ENCODE measurements around the gene BMPR1B.
"Not testable (repeated sequence)": the region's sequence is repeated elsewhere in the genome, so short reads cannot be mapped to it uniquely, and the experiment has no call there.

The BMPR1B gene

DNA sequence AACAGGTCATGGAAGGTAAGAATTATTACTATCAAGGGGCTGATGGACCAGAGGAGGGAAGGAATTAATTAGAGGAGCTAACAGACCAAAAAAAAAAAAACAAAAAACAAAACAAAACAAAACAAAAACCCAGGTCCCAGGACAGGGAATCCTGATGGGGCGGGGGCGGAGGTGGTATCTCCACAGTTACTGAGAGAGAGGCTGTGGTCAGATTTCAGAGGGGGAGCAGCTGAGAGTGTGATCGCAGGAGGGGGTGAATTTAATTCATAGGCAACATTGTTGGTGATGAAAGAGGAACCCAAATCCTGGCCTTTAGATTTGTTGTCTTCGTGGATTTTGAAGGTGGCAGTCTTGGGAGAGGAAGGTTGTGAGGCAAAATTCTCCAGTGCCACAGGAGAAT lies 401.6 kb downstream of the BMPR1B start:
- Histone ChIP-seq H3K4me1 (peaks cover 12 to 27% (median 21%) of the 10 kb centered on the region in 10 experiments; a peak in 18 of 20 replicates), H4K20me1 (no peaks in the 10 kb centered on the region), H3K4me3 (no peak overlapping the region), H3K27me3 (no peaks in the 10 kb centered on the region), H3K27ac (no peak overlapping the region), H3K36me3 (no peaks in the 10 kb centered on the region), H3K9me3 (replicated peaks in 1 of 11) (no peaks in the 10 kb centered on the region), H3K4me2 (no peak overlapping the region), H3K9ac (no peak overlapping the region)
- no peak for TF ChIP-seq Cebpa-rat (IDR thresholded peaks at IDR 0.05)

DNA sequence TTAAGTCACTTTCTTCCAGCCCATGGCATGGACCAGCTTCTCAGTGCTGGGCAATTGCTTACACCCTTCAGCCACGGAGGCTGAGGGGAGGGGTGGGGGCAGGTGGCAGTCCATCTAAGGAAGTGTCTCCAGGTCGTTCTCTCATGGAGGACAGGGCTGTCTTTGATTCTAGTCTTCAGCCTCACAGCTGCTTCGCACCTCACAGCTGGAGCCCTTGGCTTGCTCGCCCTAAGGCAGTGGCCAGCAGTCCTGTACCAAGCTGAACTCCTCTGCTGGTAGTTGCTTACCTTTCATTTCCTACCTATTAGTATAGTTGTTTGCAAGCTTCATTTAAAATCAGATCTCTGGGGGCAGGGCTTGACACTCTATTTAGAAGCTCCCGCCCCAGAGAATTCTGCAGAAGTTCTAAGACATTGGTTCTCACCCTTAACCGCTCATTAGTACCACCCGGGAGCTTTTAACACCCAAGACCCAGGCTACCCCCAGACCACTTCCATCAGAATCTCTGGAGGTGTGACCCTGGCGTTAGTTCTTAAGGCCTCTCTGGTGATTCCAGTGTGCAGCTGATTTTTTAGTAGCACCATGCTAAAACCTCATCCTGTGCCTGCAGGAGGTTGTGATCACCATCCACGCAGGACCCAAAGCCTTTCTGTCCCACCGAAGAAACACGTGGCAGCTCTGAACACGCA lies 404.2 kb downstream of the BMPR1B start:
- no peaks in the 10 kb centered on the region for H3K36me3 ChIP-seq
- H3K9ac ChIP-seq, result no peak overlapping the region
- TF ChIP-seq Cebpa-rat (IDR thresholded peaks at IDR 0.05), result no peak
- H3K4me1 ChIP-seq, result peaks cover 0 to 9% (median 1%) of the 10 kb centered on the region in 10 experiments; a peak in 9 of 20 replicates
- H4K20me1 ChIP-seq, result no peaks in the 10 kb centered on the region
- H3K9me3 ChIP-seq (replicated peaks in 1 of 11), result no peaks in the 10 kb centered on the region
- H3K4me2 ChIP-seq, result no peak overlapping the region
- H3K27me3 ChIP-seq, result no peaks in the 10 kb centered on the region
- no peak overlapping the region for H3K27ac ChIP-seq
- no peak overlapping the region for H3K4me3 ChIP-seq

DNA sequence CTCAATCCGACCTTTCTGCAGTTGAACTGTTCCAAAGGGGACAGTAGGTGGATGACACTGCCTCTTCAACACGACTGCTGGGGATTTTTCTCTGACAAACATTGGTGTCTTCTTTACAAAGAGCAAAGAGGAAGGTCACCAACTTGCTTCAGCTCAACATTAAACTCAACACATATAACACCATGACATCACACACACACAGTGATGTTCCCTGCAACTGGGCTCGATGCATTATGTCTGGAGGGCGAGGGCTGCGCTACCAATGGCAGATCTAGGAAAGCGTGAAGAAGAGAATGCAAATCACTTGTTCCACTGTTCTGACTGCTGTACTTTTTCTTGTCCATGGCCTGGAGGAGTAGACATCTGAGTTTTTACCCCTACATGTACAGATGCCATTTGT lies 405.1 kb downstream of the BMPR1B start:
- Histone ChIP-seq H3K36me3 (no peaks in the 10 kb centered on the region), H3K27me3 (no peaks in the 10 kb centered on the region), H3K4me2 (no peak overlapping the region), H3K27ac (no peak overlapping the region), H3K4me3 (no peak overlapping the region), H4K20me1 (no peaks in the 10 kb centered on the region), H3K9me3 (replicated peaks in 1 of 11) (no peaks in the 10 kb centered on the region), H3K4me1 (peaks cover 0 to 17% (median 7%) of the 10 kb centered on the region in 10 experiments; a peak in 6 of 20 replicates), H3K9ac (no peak overlapping the region)
- TF ChIP-seq Cebpa-rat (IDR thresholded peaks at IDR 0.05), result no peak

DNA sequence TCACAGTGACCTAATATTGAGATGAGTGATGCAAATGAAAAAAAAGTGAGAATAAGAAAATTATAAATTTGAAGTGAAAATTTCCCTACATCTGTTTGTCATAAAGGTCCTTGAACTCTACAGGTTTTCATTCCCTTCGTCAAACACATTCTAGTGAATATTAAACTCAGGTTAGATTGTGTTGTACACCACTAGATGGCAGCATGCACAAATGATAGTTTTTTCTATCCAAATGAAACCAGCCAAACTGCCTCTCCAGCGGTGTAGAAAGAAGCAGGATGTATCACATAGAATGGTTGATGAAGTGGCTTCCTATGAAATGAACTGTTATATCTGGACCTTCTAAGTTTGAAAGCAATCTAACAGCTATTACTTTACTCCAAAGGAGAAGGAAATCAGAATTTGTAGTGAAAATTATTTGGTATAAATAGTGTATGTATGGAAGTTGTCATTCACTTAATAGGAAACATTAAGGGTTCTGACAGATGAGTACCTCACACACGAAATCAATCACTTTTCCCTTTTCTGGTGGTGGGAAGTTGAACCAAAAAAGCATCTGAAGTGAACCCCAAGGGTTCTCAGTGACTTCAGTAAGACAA lies 408.3 kb downstream of the BMPR1B start:
- Histone ChIP-seq H3K4me1 (peaks cover 0 to 15% (median 7%) of the 10 kb centered on the region in 10 experiments; a peak in 6 of 20 replicates), H4K20me1 (no peaks in the 10 kb centered on the region), H3K4me3 (no peak overlapping the region), H3K9ac (no peak overlapping the region), H3K27me3 (no peaks in the 10 kb centered on the region), H3K4me2 (no peak overlapping the region), H3K27ac (no peak overlapping the region), H3K9me3 (replicated peaks in 1 of 11) (no peaks in the 10 kb centered on the region), H3K36me3 (no peaks in the 10 kb centered on the region)
- no peak for TF ChIP-seq Cebpa-rat (IDR thresholded peaks at IDR 0.05)

DNA sequence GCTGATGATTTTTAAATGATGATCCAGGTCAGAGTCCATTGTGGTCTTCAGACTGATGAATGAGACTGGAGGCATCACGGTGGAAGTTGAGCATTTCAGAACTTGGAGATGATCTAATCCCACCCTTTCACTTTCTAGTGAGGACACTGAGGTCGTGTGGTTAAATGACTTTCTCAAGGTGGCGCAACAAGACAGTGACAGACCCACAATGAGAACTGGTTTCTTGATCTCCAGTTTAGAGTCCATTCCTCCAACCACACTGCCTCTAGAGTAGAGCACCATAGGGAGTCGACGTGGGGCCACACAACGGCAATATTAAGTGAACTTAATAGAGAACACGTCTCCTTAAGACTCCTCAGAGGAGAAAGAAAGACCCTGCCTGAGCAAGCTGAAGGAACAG lies 410.1 kb downstream of the BMPR1B start:
- H3K4me1 ChIP-seq, result peaks cover 0 to 15% (median 7%) of the 10 kb centered on the region in 10 experiments; a peak in 6 of 20 replicates
- TF ChIP-seq Cebpa-rat (IDR thresholded peaks at IDR 0.05), result 0 out of 22 replicates have a peak, but pooled peaks of 1 of the 11 experiments have one; percentile 13
- H3K4me3 ChIP-seq, result no peak overlapping the region
- H3K27me3 ChIP-seq, result no peaks in the 10 kb centered on the region
- H3K27ac ChIP-seq, result no peak overlapping the region; a peak in 1 of 22 replicates
- H3K4me2 ChIP-seq, result peak overlapping the region in 5 of 11 experiments; percentile 5 to 24 (median 19); a peak in 5 of 22 replicates
- no peaks in the 10 kb centered on the region for H4K20me1 ChIP-seq
- H3K36me3 ChIP-seq, result no peaks in the 10 kb centered on the region
- H3K9ac ChIP-seq, result no peak overlapping the region
- H3K9me3 ChIP-seq (replicated peaks in 1 of 11), result no peaks in the 10 kb centered on the region

DNA sequence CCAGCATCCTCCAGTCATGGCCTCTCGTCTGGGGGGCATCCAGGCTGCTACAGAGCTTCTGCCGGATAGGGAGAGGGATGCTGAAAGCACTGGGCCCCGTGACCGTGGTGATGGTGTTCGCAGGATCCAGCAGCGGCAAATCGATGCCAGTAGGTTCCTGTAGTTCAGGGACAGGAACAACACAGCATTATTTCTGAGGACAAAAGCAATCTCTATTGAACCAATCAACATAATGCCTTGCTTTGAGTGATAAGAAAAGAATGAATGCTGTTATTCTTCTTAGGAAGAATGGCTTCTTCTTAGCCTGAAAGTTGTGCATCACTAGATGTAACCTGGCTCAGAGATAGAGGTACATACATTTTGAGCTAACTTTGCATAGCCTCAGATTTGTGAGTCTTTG lies 412.4 kb downstream of the BMPR1B start:
- Histone ChIP-seq H3K9me3 (replicated peaks in 1 of 11) (no peaks in the 10 kb centered on the region), H4K20me1 (no peaks in the 10 kb centered on the region), H3K27me3 (no peaks in the 10 kb centered on the region), H3K4me2 (no peak overlapping the region), H3K36me3 (no peaks in the 10 kb centered on the region), H3K4me3 (no peak overlapping the region), H3K9ac (no peak overlapping the region), H3K27ac (no peak overlapping the region), H3K4me1 (peaks cover 0 to 15% (median 7%) of the 10 kb centered on the region in 10 experiments; a peak in 6 of 20 replicates)
- no peak for TF ChIP-seq Cebpa-rat (IDR thresholded peaks at IDR 0.05)

DNA sequence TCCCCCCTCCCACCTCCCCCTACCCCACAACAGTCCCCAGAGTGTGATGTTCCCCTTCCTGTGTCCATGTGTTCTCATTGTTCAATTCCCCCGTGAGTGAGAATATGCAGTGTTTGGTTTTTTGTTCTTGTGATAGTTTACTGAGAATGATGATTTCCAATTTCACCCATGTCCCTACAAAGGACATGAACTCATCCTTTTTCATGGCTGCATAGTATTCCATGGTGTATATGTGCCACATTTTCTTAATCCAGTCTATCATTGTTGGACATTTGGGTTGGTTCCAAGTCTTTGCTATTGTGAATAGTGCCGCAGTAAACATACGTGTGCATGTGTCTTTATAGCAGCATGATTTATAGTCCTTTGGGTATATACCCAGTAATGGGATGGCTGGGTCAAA lies 413.6 kb downstream of the BMPR1B start:
- not testable (repeated sequence) for H3K9me3 ChIP-seq (replicated peaks in 1 of 11); H3K4me2 ChIP-seq
- peaks cover 0 to 13% (median 7%) of the 10 kb centered on the region in 10 experiments; a peak in 6 of 20 replicates for H3K4me1 ChIP-seq

DNA sequence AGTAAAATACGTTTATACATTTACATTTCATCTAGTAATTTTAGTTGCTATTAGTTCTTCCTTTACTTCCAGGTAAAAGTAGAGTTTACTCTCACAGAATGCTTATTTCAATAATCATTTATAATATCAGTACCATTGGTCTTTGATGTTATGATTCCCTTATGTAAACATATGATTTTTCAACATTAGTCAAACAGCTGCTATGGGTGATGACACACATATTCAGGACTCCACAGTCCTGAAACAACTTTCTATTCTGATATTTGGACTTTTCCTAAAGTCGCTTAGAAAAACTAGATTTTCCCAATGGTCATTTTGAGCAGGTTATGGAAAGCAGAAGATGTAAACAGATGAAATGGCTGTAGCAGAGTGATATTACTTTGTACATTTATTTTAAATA lies 421.2 kb downstream of the BMPR1B start:
- Histone ChIP-seq H3K4me2 (no peak overlapping the region), H3K4me1 (no peaks in the 10 kb centered on the region), H4K20me1 (no peaks in the 10 kb centered on the region), H3K9me3 (replicated peaks in 1 of 11) (peaks cover 0 to 10% (median 0%) of the 10 kb centered on the region in 11 experiments; a peak in 6 of 22 replicates), H3K27ac (no peak overlapping the region), H3K9ac (no peak overlapping the region), H3K4me3 (no peak overlapping the region), H3K27me3 (no peaks in the 10 kb centered on the region), H3K36me3 (no peaks in the 10 kb centered on the region)
- TF ChIP-seq Cebpa-rat (IDR thresholded peaks at IDR 0.05), result no peak

More for the DNA sequence above, 413.6 kb downstream of the BMPR1B start:
- not testable (repeated sequence) for H3K36me3 ChIP-seq, H3K27me3 ChIP-seq, H3K9ac ChIP-seq, H3K4me3 ChIP-seq, H3K27ac ChIP-seq, H4K20me1 ChIP-seq

DNA sequence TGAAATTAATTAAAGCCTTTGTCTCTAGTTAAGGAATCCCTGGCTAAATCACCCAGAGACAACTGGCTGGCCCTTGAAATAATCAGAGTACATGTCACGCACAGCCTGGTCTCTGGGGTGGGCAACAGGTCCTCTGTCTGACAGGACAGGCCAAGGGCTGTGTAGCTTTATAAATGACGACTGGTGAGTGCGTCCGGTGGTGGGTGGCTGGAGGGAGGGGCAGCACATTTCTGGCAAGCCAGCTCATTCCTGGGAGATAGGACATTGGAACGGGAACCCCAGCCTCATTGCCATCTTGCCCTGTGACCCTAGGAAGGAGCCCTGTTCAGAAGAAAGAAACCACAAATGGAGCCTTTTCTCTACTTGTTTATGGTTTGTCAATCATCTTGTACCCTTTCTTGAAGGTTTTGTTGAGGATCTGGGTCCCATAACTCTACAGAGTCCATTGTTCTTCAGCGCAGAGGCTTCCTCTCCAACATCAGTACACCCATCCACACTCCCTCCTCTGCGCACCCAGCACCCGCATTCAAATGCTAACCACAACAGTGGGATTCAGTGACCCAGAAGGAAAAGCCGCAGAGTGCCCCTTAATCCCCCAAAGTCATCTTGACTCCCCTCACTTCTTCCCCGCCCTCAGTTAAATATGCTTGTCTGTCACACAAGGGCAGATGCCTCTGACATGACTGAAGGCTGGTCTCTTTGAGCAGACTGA lies 422.9 kb downstream of the BMPR1B start:
- Histone ChIP-seq H3K4me3 (no peak overlapping the region), H3K4me2 (no peak overlapping the region), H4K20me1 (no peaks in the 10 kb centered on the region), H3K4me1 (no peaks in the 10 kb centered on the region), H3K9me3 (replicated peaks in 1 of 11) (peaks cover 0 to 10% (median 0%) of the 10 kb centered on the region in 11 experiments; a peak in 6 of 22 replicates), H3K27me3 (no peaks in the 10 kb centered on the region), H3K27ac (no peak overlapping the region), H3K36me3 (no peaks in the 10 kb centered on the region), H3K9ac (no peak overlapping the region)
- no peak for TF ChIP-seq Cebpa-rat (IDR thresholded peaks at IDR 0.05)

All from BLaER1 treated with 17β-estradiol and CSF1 and Interleukin-3, amounts not matched to agents 10 nM and 100 nM (cell line).